K562 (cell line): ENCODE results near the gene ILK. TPM values are rescaled to one million over a fixed set of nuclear protein-coding genes. Genes with fewer than 3 reads are reported as not detected.

Source experiments
- ATAC-seq: fragments of 200-7000 bp; cut with Tn5 transposase; 3 replicates; pipeline ENCODE4 v1.9.1; 2020; ENCODE audit warnings: moderate library complexity
- BruUV-seq: library from RNA; stranded (reverse); fragments of 400-500 nt; replicated peaks from 2 replicates; lab custom pipeline; 2021; lab: Mats Ljungman, UMichigan
- CTCF ChIA-PET: fragments of 300-600 bp; formaldehyde crosslinking; extraction: SDS; loops from one replicate; lab custom pipeline; 2021; ENCODE audit warnings: low intra/inter-chr PET ratio; lab: Yijun Ruan, JAX
- POLR2A ChIA-PET: fragments of 300-600, 350-650 bp; sonication (Branson Sonifier 250); formaldehyde crosslinking; extraction: SDS; loops from one replicate; lab custom pipeline; 2021; ENCODE audit warnings: antibody characterized with exemption, inconsistent platforms; lab: Yijun Ruan, JAX
- DNase-seq, 4 experiments: peaks; one replicate each; pipeline versions ENCODE4 v3.0.0 to v3.0.0-alpha.2; 2011 to 2018; ENCODE audit warnings: low spot score in 3 of 4, mixed read lengths in 3 of 4; ENCODE audit errors: extremely low read depth in 1 of 4
- FAIRE-seq: peaks from 2 replicates; lab custom pipeline; 2011; peaks lifted over from hg19 to GRCh38; lab: Jason Lieb, UNC
- H2AFZ ChIP-seq: 2 replicates; pipeline ENCODE4 v1.6.0; 2011; ENCODE audit warnings: low read depth, low read length, control low read depth, inconsistent platforms
- H3K27ac ChIP-seq: fragments of 200-600 bp; 3 replicates; pipeline ENCODE4 v1.8.0; 2011; ENCODE audit warnings: low read depth, mild to moderate bottlenecking, control low read depth, inconsistent platforms, low read length, moderate library complexity, mixed read lengths; ENCODE audit errors: extremely low read depth
- H3K27me3 ChIP-seq, 2 experiments: fragments of 300-600 bp in 1 of 2; 2 replicates in 1 of 2; 3 replicates in 1 of 2; pipeline versions ENCODE4 v1.6.0 to v1.8.0; 2011; ENCODE audit warnings: inconsistent platforms in 2 of 2, low read length in 2 of 2, mild to moderate bottlenecking in 1 of 2, mixed read lengths in 1 of 2, moderate library complexity in 1 of 2; ENCODE audit not compliant: control insufficient read depth in 2 of 2, insufficient read depth in 2 of 2
- H3K36me3 ChIP-seq: fragments of 300-600 bp; 3 replicates; pipeline ENCODE4 v1.8.0; 2011; ENCODE audit warnings: mild to moderate bottlenecking, low read length, inconsistent platforms; ENCODE audit not compliant: control insufficient read depth, insufficient read depth
- H3K4me1 ChIP-seq, 2 experiments: fragments of 200-600 bp in 1 of 2; replicated peaks in 1 of 2; 2 replicates in 1 of 2; 3 replicates in 1 of 2; pipeline versions ENCODE4 v1.5.1 to v1.8.0; 2011; ENCODE audit warnings: inconsistent platforms in 2 of 2, low read length in 2 of 2, mild to moderate bottlenecking in 1 of 2, mixed read lengths in 1 of 2, moderate library complexity in 1 of 2; ENCODE audit not compliant: control insufficient read depth in 2 of 2, insufficient read depth in 2 of 2
- H3K4me2 ChIP-seq: 2 replicates; pipeline ENCODE4 v1.6.1; 2011; ENCODE audit warnings: low read length, control low read depth, inconsistent platforms, mixed read lengths; ENCODE audit not compliant: insufficient read depth
- H3K4me3 ChIP-seq: fragments of 200-600 bp; sonication (generic), shearing (Covaris generic); 2 replicates; pipeline ENCODE4 v1.5.1; 2016; ENCODE audit warnings: control low read depth, inconsistent platforms
- H3K79me2 ChIP-seq: fragments of 200-600 bp; 3 replicates; pipeline ENCODE4 v1.8.0; 2011; ENCODE audit warnings: low read length, inconsistent platforms; ENCODE audit not compliant: control insufficient read depth, insufficient read depth
- H3K9ac ChIP-seq, 2 experiments: 2 replicates each; pipeline versions ENCODE4 v1.6.0 to v1.6.1; 2011; ENCODE audit warnings: low read depth in 2 of 2, low read length in 2 of 2, control low read depth in 1 of 2, inconsistent platforms in 1 of 2, mild to moderate bottlenecking in 1 of 2, mixed read lengths in 1 of 2; ENCODE audit not compliant: insufficient read depth in 1 of 2
- H3K9me1 ChIP-seq: one replicate; pipeline ENCODE4 v1.6.0; 2011; ENCODE audit warnings: inconsistent platforms, mild to moderate bottlenecking, low read length, moderate library complexity; ENCODE audit not compliant: control insufficient read depth, insufficient read depth
- H3K9me3 ChIP-seq: replicated peaks from 2 replicates; pipeline ENCODE4 v1.5.1; 2011; ENCODE audit warnings: low read depth, low read length, inconsistent platforms; ENCODE audit not compliant: control insufficient read depth, insufficient read depth
- H4K20me1 ChIP-seq: replicated peaks from 2 replicates; pipeline ENCODE4 v1.6.1; 2011; ENCODE audit warnings: low read length, inconsistent platforms, mixed read lengths; ENCODE audit not compliant: control insufficient read depth, insufficient read depth
- BRCA1 ChIP-seq, 2 experiments: fragments of 450-650 bp in 1 of 2; sonication (generic) in 1 of 2; formaldehyde crosslinking in 1 of 2; IDR thresholded peaks; 2 replicates each; pipeline versions ENCODE4 v1.5.0 to v1.6.1; 2017 to 2020; ENCODE audit warnings: mild to moderate bottlenecking in 1 of 2, missing genetic modification reagents in 1 of 2
- CBFA2T3 ChIP-seq: fragments of 450-650 bp; IDR thresholded peaks from 2 replicates; pipeline ENCODE4 v1.6.1; 2017
- CEBPB ChIP-seq: fragments of 450-650 bp; IDR thresholded peaks from 2 replicates; pipeline ENCODE4 v1.6.1; 2016; ENCODE audit warnings: missing genetic modification characterization, missing compliant biosample characterization
- FOXA1 ChIP-seq: fragments of 450-650 bp; IDR thresholded peaks from 2 replicates; pipeline ENCODE4 v1.6.1; 2016; ENCODE audit warnings: mild to moderate bottlenecking, borderline replicate concordance
- HBP1 ChIP-seq: fragments of 450-650 bp; formaldehyde crosslinking; IDR thresholded peaks from 2 replicates; pipeline ENCODE4 v1.4.0; 2022; ENCODE audit warnings: missing genetic modification characterization
- SRSF1 ChIP-seq: fragments of 200-400 bp; formaldehyde crosslinking; IDR thresholded peaks from 2 replicates; pipeline ENCODE4 v1.6.1; 2017; ENCODE audit warnings: mild to moderate bottlenecking, low read depth, low read length, moderate library complexity
- WGBS: fragments of 100-300 bp; shearing (Covaris generic); methylation state at CpG from one replicate; pipeline ENCODE4 v1.1.6; 2016; ENCODE audit warnings: low coverage, mixed read lengths; ENCODE audit not compliant: insufficient coverage; ENCODE audit errors: missing lambda C conversion rate; 5-methylcytosine and 5-hydroxymethylcytosine counted together
- in situ Hi-C: fragments of 300-500 bp; cut with MboI; formaldehyde crosslinking; loops from 4 replicates; pipeline ENCODE4 v1.15.0; 2018; ENCODE audit warnings: inconsistent platforms, mixed read lengths
- intact Hi-C: fragments of 100-400 bp; cut with micrococcal nuclease; formaldehyde crosslinking; loops from 2 replicates; pipeline ENCODE4 v1.14.2; 2022
- polyA plus RNA-seq, 8 experiments: library from polyadenylated mRNA; depleted of rRNA in 4 of 8; stranded (reverse) in 5 of 8; unstranded in 3 of 8; fragments of >200 nt; fragmentation: Nextera tagmentation in 2 of 8; fragmentation: Illumina TruSeq in 1 of 8; extraction: Ambion mirVana in 2 of 8; extraction: Trizol in 1 of 8; gene quantifications; 2 replicates each; pipeline versions ENCODE4 v1.2.1 to v1.2.3, GENCODE V29; 2011 to 2014; ENCODE audit warnings: inconsistent platforms in 1 of 8, missing spikeins in 1 of 8
- total RNA-seq, 7 experiments: library from RNA; depleted of rRNA in 6 of 7; stranded (reverse); fragments of >200 nt in 6 of 7; fragmentation: Illumina TruSeq in 2 of 7; extraction: Trizol in 2 of 7; gene quantifications; 2 replicates each; pipeline versions ENCODE4 v1.2.1 to v1.2.3, GENCODE V29; 2011 to 2021; ENCODE audit warnings: low replicate concordance in 1 of 7
- TF ChIP-seq, protein P1 (sequence below): fragments of 450-650 bp; formaldehyde crosslinking; IDR thresholded peaks from 2 replicates; pipeline ENCODE4 v1.4.0; 2020; ENCODE audit warnings: mild to moderate bottlenecking

ILK gene
- total and polyA plus RNA-seq, 9 of the 15 experiments (the other 6 are each of a cell fraction or from before 2014, with no cell fraction given): 43.3 to 95.9 (median 58.9) TPM

GRCh38 chr11:6587360-6587953, 16.1 kb upstream of the ILK start:
- Histone ChIP-seq H3K9ac (no peak overlapping the region), H3K4me1 (peaks cover 0 to 5% of the 10 kb centered on the region in 2 experiments; a peak in 2 of 5 replicates), H3K79me2 (no peaks in the 10 kb centered on the region), H3K4me2 (no peak overlapping the region), H2AFZ (no peak overlapping the region), H3K4me3 (no peak overlapping the region), H4K20me1 (no peaks in the 10 kb centered on the region), H3K9me3 (peaks cover 10% of the 10 kb centered on the region), H3K27me3 (no peaks in the 10 kb centered on the region), H3K27ac (no peak overlapping the region), H3K9me1 (no peaks in the 10 kb centered on the region), H3K36me3 (peaks cover 8% of the 10 kb centered on the region; the same call in 1 of the 3 replicates)
- POLR2A ChIA-PET: interaction anchor here (0.6 to 1.8 kb wide), 6 partner anchors 12 to 472 kb away, joined by 3 to 8 read pairs (median 3); partner anchors contain the start of gene TAF10
- FAIRE-seq (no peak), ATAC-seq (no peak), DNase-seq (no peak)
- no TSS peak for BruUV-seq
- WGBS: 82% methylated on average over 11 of the region's 11 CpGs
- intact Hi-C loops: no loop called here
- CTCF ChIA-PET: no interaction called here
- in situ Hi-C loops: no loop called here
- TF ChIP-seq BRCA1 (IDR thresholded peaks at IDR 0.05): no peak
- no peak for TF ChIP-seq BRCA1 (CRISPR knock-in tag; IDR thresholded peaks at IDR 0.05)

- Histone ChIP-seq H2AFZ (no peak overlapping the region), H3K9me3 (peaks cover 10% of the 10 kb centered on the region), H3K4me3 (no peak overlapping the region), H3K4me2 (no peak overlapping the region), H3K4me1 (peaks cover 0 to 5% of the 10 kb centered on the region in 2 experiments; a peak in 2 of 5 replicates), H3K27ac (no peak overlapping the region), H3K36me3 (peaks cover 8% of the 10 kb centered on the region; the same call in 2 of the 3 replicates), H3K27me3 (no peaks in the 10 kb centered on the region), H3K79me2 (no peaks in the 10 kb centered on the region), H4K20me1 (no peaks in the 10 kb centered on the region), H3K9me1 (no peaks in the 10 kb centered on the region), H3K9ac (no peak overlapping the region)
- no TSS peak for BruUV-seq
- FAIRE-seq: no peak
- TF ChIP-seq CEBPB (tag) (no peak), SRSF1 (no peak), CBFA2T3 (no peak), HBP1 (CRISPR knock-in tag) (no peak), FOXA1 (no peak)
- TF ChIP-seq, protein P1, sequence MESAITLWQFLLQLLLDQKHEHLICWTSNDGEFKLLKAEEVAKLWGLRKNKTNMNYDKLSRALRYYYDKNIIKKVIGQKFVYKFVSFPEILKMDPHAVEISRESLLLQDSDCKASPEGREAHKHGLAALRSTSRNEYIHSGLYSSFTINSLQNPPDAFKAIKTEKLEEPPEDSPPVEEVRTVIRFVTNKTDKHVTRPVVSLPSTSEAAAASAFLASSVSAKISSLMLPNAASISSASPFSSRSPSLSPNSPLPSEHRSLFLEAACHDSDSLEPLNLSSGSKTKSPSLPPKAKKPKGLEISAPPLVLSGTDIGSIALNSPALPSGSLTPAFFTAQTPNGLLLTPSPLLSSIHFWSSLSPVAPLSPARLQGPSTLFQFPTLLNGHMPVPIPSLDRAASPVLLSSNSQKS (CRISPR knock-in tag): no peak
- ChIA-PET CTCF (no interaction called here), POLR2A (interaction anchor here (0.6 to 1.8 kb wide), 3 partner anchors 13 to 164 kb away, joined by 3 to 8 read pairs (median 3); partner anchors contain the start of gene TAF10)
- in situ Hi-C loops: no loop called here
- DNase-seq: no peak
- intact Hi-C loops: no loop called here
- WGBS: 83% methylated on average over 1 of the region's 1 CpG
- ATAC-seq: no peak
Observed at GRCh38 chr11:6588018-6588417, 15.6 kb upstream of the ILK start.
